Epithelial cell of prostate (primary cell): ENCODE data around the gene ZNF560.
"Not testable (repeated sequence)": the region's sequence is repeated elsewhere in the genome, so short reads cannot be mapped to it uniquely, and the experiment has no call there.

Source experiments
- DNase-seq: peaks from one replicate; pipeline ENCODE4 v3.0.0-alpha.2; 2011; ENCODE audit warnings: low read depth, low spot score
- H3K27ac ChIP-seq: fragments of 450-650 bp; 2 replicates; pipeline ENCODE4 v1.5.1; 2017; ENCODE audit warnings: mild to moderate bottlenecking

The ZNF560 gene

GRCh38 chr19:9498183-9498902, at the start of gene ZNF560:
ZNF560 (minus strand) TSS chr19:9498616; CDS start chr19:9475313, 23,303 bp downstream.
- DNase-seq: no peak
- H3K27ac ChIP-seq: no peak within 1 kb of the TSS

- DNase-seq: no peak
- H3K27ac ChIP-seq: no peak overlapping the region
These were observed 49.5 kb upstream of the ZNF560 start for GRCh38 chr19:9547870-9548269.

GRCh38 chr19:9541281-9541680, 42.9 kb upstream of the ZNF560 start:
- DNase-seq, H3K27ac ChIP-seq: not testable (repeated sequence)

GRCh38 chr19:9539921-9540320, 41.5 kb upstream of the ZNF560 start:
- peak overlapping the region; percentile 91 for H3K27ac ChIP-seq
- peak; percentile 18 for DNase-seq

GRCh38 chr19:9539201-9539600, 40.8 kb upstream of the ZNF560 start:
- DNase-seq: not testable (repeated sequence)
- H3K27ac ChIP-seq: peak overlapping the region; percentile 91

- DNase-seq: peak; percentile 59
- peak within 1 kb of the TSS; percentile 91 for H3K27ac ChIP-seq
These were observed 40.0 kb upstream of the ZNF560 start, which contains the start of gene ZNF426 for GRCh38 chr19:9538183-9539058. ZNF426 (minus strand) TSS chr19:9538645; CDS start chr19:9536232, 2,413 bp downstream.

GRCh38 chr19:9535934-9536333, 37.5 kb upstream of the ZNF560 start:
- no peak overlapping the region for H3K27ac ChIP-seq
- no peak for DNase-seq

- peak overlapping the region; percentile 11 for H3K27ac ChIP-seq
- DNase-seq: peak; percentile 48
These were observed 33.5 kb upstream of the ZNF560 start for GRCh38 chr19:9531933-9532332.

GRCh38 chr19:9528757-9529336, 30.4 kb upstream of the ZNF560 start:
- no peak for DNase-seq
- H3K27ac ChIP-seq: no peak overlapping the region

- H3K27ac ChIP-seq: no peak overlapping the region
- DNase-seq: no peak
These were observed 25.6 kb upstream of the ZNF560 start for GRCh38 chr19:9523885-9524474.

- DNase-seq: no peak
- H3K27ac ChIP-seq: no peak overlapping the region
These were observed 8.9 kb upstream of the ZNF560 start for GRCh38 chr19:9507285-9507684.

GRCh38 chr19:9500796-9501195, 2.4 kb upstream of the ZNF560 start:
- H3K27ac ChIP-seq: no peak overlapping the region
- no peak for DNase-seq

- H3K27ac ChIP-seq: no peak overlapping the region
- DNase-seq: no peak
These were observed 4.3 kb downstream of the ZNF560 start for GRCh38 chr19:9494096-9494495.

- no peak overlapping the region for H3K27ac ChIP-seq
- DNase-seq: no peak
These were observed 11.4 kb downstream of the ZNF560 start for GRCh38 chr19:9487016-9487415.

GRCh38 chr19:9485140-9485539, 13.3 kb downstream of the ZNF560 start:
- H3K27ac ChIP-seq: no peak overlapping the region
- DNase-seq: no peak

GRCh38 chr19:9474975-9475374, 23.4 kb downstream of the ZNF560 start:
- DNase-seq: peak; percentile 36

GRCh38 chr19:9467161-9467560, 31.3 kb downstream of the ZNF560 start:
- no peak overlapping the region for H3K27ac ChIP-seq
- no peak for DNase-seq

More at GRCh38 chr19:9474975-9475374, 23.4 kb downstream of the ZNF560 start:
- peak overlapping the region; percentile 16 for H3K27ac ChIP-seq

GRCh38 chr19:9461938-9462337, 36.5 kb downstream of the ZNF560 start:
- H3K27ac ChIP-seq: no peak overlapping the region
- DNase-seq: no peak

GRCh38 chr19:9456018-9456689, 42.3 kb downstream of the ZNF560 start:
- DNase-seq: no peak
- H3K27ac ChIP-seq: no peak overlapping the region

GRCh38 chr19:9453953-9454352, 44.5 kb downstream of the ZNF560 start:
- no peak for DNase-seq
- no peak overlapping the region for H3K27ac ChIP-seq
